Stimulated activated CD4-positive, alpha-beta T cell treated with anti-CD3 and anti-CD28 coated beads, Interleukin-1b, Interleukin-23, amount 100 ng/mL, for 48 hours (primary cell): ENCODE data around the gene SH3BP1.
"Not testable (repeated sequence)": the region's sequence is repeated elsewhere in the genome, so short reads cannot be mapped to it uniquely, and the experiment has no call there.

Experiments used
- DNase-seq: peaks from one replicate; pipeline ENCODE4 v3.0.0-alpha.2; 2020

Gene SH3BP1

DNA sequence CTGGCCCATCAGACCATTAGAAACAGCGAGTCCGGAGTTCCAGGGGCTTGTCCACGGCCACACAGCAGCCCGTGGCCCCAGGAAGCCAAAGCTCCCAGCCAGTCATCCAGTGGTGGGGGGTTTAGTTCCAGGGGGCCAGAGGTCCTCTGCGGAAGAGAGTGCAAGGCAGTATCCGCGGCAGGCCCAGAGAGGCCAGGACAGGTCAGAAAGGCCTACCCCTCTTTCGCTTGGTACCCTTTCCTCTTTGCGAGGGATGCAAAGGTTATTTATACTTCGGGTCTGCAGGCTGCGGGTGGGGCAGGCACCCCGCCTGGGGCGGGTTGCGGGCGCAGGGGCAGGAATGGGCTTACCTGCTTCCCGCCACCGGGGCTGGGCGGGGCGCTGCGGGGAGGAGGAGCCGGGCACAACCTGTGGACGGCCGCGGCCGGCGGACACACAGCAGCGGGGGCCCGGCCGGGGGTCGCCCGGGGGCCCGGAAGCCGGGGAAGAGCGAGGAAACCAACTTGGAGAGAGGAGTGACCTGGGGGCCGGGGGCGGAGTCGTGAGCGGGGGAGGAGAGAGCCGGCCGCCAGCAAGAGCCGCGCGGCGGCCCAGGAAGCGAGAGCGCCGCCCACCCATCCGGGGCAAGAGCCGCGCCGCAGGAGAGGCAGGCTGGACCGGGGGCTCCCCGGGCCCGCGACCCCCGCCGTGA is at the start of gene SH3BP1:
Gene SH3BP1 (plus strand): TSS at position 600 of the 691 bp plus-strand sequence. CDS start 119 bp downstream, outside the sequence.
- peak; percentile 33 for DNase-seq

GRCh38 chr22:37591081-37591480 is 48.4 kb upstream of the SH3BP1 start:
- DNase-seq = not testable (repeated sequence)

GRCh38 chr22:37591823-37592404 is 47.6 kb upstream of the SH3BP1 start:
- DNase-seq = no peak

GRCh38 chr22:37594237-37594636 is 45.2 kb upstream of the SH3BP1 start:
- no peak for DNase-seq

DNA sequence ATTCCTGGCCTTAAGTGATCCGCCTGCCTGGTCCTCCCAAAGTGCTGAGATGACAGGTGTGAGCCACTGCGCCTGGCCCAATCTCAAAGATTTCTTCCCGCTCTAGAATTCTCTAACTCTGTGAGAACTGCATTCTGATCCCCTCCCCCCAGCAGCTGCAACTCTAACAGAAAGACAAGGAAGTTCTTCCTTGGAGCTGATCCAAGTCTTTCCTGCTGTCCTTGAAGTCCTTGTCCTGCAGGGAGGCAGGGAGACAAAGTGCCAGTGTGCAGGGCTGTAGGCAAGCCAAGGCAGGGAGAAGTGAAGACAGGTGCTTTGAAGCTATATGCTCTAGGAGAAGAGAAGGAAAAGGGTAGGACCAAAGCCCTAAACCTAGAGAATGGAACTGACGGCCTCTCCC is 40.3 kb upstream of the SH3BP1 start:
- DNase-seq = no peak

DNA sequence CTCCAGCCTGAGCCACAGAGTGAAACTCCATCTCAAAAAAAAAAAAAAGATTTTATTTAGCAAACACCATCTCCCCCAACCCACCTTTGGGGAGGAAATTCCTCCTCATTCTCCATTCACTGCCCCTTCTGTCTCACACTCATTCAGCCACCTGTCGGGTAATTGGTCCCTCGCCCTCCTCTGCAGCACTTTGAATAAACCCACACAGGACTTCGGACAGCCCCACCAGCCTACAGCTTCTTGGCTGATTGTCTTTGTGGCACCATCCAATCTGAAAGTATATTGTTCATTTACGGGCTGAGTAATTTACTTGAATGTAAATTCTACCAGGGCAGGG is 38.3 kb upstream of the SH3BP1 start:
- no peak for DNase-seq

DNA sequence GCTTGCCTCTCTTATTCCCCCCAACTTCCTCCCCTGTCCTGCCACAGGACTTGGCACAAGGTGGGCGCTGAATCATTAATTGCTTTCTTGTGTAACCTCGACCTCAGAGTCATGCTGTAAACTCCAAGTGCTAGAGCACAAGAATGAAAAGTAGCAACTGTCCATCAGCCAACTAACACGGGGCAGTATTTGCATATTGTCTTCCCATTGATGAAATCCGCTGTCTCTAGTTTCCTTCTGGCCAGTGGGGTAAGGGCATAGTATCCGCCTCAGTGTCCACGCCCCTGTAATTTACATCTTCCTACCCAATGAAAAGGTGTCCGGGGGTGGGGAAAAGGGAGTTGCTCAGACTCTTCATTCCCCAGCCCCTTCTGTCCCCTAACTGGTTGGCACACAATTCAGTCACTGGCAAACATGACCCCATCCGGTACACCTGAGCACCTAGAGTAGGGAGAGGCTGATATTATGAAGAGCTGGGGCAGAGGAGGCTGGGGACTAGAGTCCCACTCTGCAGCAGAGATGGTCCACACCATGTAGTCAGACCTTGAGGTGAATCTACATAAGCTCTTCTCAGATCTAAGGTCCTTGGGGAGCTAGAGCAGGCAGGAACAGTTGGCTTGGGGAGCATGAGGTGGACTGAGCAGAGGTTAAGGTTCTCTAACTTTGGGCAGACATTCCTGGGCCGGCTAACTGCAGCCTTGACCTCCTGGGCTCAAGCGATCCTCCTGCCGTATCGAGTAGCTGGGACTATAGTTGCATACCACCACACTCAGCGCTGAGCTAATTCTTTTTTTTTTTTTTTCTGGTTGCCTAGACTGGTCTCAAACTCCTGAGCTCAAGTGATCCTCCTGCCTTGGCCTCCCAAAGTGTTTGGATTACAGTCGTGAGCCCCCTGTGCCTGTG is 37.7 kb upstream of the SH3BP1 start:
- no peak for DNase-seq

DNA sequence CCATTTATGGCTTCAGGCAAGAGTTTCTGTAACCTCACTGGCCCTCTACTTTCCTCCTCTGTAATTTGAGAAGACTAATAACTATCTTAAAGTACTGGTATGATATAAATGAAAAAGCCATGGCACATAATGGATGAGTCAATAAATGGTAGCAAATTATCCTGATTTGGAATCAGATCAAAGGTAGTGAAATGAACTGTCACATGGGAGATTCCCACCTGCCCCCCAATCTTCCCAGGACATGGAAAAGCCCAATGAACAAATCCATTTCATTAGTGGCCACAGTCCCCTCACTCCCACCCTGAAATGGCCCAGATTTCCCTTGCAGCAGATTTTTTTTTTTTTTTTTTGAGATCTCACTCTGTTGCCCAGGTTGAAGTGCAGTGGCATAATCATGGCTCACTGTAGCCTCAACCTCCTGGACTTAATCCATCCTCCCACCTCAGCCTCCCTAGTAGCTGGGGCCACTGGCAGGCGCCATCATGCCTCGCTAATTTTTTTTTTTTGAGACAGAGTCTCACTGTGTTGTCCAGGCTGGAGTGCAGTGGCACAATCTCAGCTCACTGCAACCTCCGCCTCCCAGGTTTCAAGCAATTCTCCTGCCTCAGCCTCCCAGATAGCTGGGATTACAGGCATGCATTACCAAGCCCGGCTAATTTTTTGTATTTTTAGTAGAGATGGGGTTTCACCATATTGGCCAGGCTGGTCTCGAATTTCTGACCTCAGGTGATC is 36.8 kb upstream of the SH3BP1 start:
- DNase-seq = not testable (repeated sequence)

- DNase-seq = no peak
These were observed 35.4 kb upstream of the SH3BP1 start for GRCh38 chr22:37604074-37604473.

GRCh38 chr22:37604875-37605274 is 34.6 kb upstream of the SH3BP1 start:
- peak; percentile 31 for DNase-seq

GRCh38 chr22:37607010-37607934 is 32.2 kb upstream of the SH3BP1 start:
- DNase-seq = peak; percentile 89

DNA sequence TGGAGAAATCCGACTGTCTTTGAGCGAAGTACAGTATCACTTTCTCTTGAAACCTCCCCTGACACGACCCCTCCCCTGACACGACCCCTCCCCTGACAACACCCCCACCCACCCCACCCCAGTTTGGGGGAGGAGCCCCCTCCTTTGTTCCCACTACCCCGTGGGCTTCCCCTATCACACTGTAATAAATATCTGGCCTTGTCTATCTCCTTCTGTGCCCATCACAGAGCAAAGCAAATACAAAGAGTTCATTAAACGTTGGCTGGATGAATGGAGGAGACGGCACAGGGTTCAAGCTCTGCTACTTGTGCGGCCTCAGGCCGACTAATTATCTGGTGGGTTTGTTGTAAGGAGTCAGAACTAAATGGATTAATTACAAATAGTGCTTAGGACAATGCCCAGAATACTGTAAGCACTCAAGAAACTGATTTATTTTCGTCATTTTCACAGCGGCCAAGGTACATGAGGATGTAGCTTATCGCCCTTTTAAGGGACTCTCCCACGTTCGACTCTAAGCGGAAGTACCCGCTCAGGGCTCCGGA is 31.5 kb upstream of the SH3BP1 start:
- DNase-seq = no peak

- DNase-seq = peak; percentile 97
These were observed 30.8 kb upstream of the SH3BP1 start, which contains the start of gene GGA1 for GRCh38 chr22:37608477-37609239. Gene GGA1, plus strand, starts transcription at chr22:37608834. Its CDS starts 27 bp downstream, at chr22:37608861.

- no peak for DNase-seq
These were observed 30.0 kb upstream of the SH3BP1 start for GRCh38 chr22:37609240-37610152.

GRCh38 chr22:37610153-37610475 is 29.4 kb upstream of the SH3BP1 start:
- not testable (repeated sequence) for DNase-seq

- no peak for DNase-seq
These were observed 28.9 kb upstream of the SH3BP1 start for GRCh38 chr22:37610480-37611129.

DNA sequence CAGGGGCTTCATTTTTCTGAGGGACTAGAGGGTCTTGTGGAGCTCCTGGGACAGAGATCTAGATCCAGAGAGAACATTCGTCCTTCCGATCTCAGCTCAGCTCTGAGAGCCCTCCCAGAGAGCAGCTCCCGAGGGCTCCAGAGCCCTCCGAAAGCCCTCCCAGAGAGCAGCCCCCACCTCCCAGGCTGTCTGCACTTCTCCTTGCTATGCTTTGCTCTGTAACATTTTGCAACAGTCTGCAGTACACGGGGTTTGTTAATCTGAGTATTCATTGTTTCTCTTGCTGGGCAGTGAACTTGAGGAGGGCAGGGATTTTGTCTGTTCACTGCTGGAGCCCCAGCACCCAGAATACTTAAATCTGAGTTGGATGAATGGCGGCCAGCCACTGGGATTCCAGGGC is 28.3 kb upstream of the SH3BP1 start:
- no peak for DNase-seq

DNA sequence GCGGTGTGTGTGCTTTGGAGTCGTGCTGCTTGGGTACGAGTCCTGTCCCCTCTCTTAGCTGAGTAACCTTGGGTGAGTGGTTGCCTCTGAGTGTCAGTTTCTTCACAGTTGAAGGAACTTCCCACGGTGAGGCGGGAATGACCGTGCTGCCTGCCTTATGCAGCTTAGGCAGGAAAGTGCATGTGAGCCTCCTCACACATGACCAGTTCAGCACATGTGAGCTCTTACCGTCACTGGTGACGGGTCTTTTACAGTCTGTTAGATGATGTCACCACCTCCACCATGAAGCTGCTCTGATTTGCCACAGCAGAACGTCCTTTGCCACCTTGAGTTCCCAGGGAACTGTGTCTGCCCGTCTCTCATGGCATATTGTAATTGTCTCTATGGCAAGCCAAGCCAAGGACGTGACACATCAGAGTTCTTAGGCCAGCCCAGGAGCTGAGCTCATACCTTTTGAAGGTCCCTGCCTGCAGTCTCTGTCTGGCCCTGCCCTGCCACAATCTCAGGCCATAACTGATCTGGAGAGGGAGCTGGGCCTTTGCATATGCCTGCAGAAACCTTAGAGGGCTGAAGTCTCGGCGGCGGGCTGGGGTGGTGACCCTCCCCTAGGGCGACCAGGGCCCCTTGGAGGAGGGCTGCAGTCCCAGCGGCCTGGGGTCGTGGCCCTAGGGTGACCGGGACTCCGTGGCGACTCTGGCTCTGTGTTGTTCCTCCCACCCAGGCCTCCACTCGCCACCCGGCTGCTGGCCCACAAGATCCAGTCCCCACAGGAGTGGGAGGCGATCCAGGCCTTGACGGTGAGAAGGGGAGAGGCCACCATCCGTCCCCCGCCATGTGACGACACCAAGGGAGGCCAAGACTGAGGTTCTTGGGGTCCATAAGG is 23.0 kb upstream of the SH3BP1 start:
- no peak for DNase-seq
